Glutamatergic neuron (in vitro differentiated cells): ENCODE results near the gene ANKH. TPM values are rescaled to one million over a fixed set of nuclear protein-coding genes. Genes with fewer than 3 reads are reported as not detected.

Experiments
- DNase-seq: peaks from one replicate; pipeline ENCODE4 v3.0.0; 2022
- H3K27ac Mint-ChIP-seq: one replicate; pipeline ENCODE4 v1.8.0; 2020; ENCODE audit warnings: mild to moderate bottlenecking, mixed read lengths, inconsistent platforms; ENCODE audit not compliant: unreplicated experiment
- H3K27me3 Mint-ChIP-seq: one replicate; pipeline ENCODE4 v1.8.0; 2020; ENCODE audit warnings: mild to moderate bottlenecking, moderate library complexity, mixed read lengths, inconsistent platforms; ENCODE audit not compliant: unreplicated experiment
- H3K36me3 Mint-ChIP-seq: one replicate; pipeline ENCODE4 v1.8.0; 2020; ENCODE audit warnings: mild to moderate bottlenecking, mixed read lengths, inconsistent platforms; ENCODE audit not compliant: unreplicated experiment
- H3K4me1 Mint-ChIP-seq: one replicate; pipeline ENCODE4 v1.8.0; 2020; ENCODE audit warnings: mild to moderate bottlenecking, low read depth, mixed read lengths, inconsistent platforms; ENCODE audit not compliant: unreplicated experiment
- H3K4me3 Mint-ChIP-seq: one replicate; pipeline ENCODE4 v1.8.0; 2020; ENCODE audit warnings: mild to moderate bottlenecking, mixed read lengths, inconsistent platforms; ENCODE audit not compliant: unreplicated experiment
- H3K9me3 Mint-ChIP-seq: one replicate; pipeline ENCODE4 v1.8.0; 2020; ENCODE audit warnings: mild to moderate bottlenecking, moderate library complexity, mixed read lengths, inconsistent platforms; ENCODE audit not compliant: unreplicated experiment
- CTCF ChIP-seq: fragments of 200-600 bp; sonication (generic); IDR thresholded peaks from one replicate; pipeline ENCODE4 v1.5.0; 2021; ENCODE audit not compliant: partially characterized antibody, unreplicated experiment
- total RNA-seq: library from RNA; stranded (reverse); fragmentation: NEBNext Ultra II Directional; extraction: Animal tissue kit (Norgen Biotek cat#: 25700); gene quantifications from one replicate; pipeline ENCODE4 v1.2.1, GENCODE V29; 2021; ENCODE audit not compliant: unreplicated experiment

ANKH gene
- total RNA-seq, 1 donor from 2014 or later, result 83.3 TPM

- Mint-ChIP-seq H3K9me3 (no peaks in the 10 kb centered on the region), H3K27me3 (peaks cover 3% of the 10 kb centered on the region), H3K27ac (no peak overlapping the region), H3K4me3 (no peak overlapping the region), H3K36me3 (peaks cover 3% of the 10 kb centered on the region), H3K4me1 (peaks cover 9% of the 10 kb centered on the region)
- no peak for DNase-seq
- no peak for TF ChIP-seq CTCF
Measured at GRCh38 chr5:14793851-14794250, 77.7 kb downstream of the ANKH start.

- Mint-ChIP-seq H3K4me3 (no peak overlapping the region), H3K4me1 (peaks cover 9% of the 10 kb centered on the region), H3K36me3 (peaks cover 3% of the 10 kb centered on the region), H3K9me3 (no peaks in the 10 kb centered on the region), H3K27ac (no peak overlapping the region), H3K27me3 (peaks cover 4% of the 10 kb centered on the region)
- no peak for DNase-seq
- no peak for TF ChIP-seq CTCF
Measured at GRCh38 chr5:14790911-14791310, 80.7 kb downstream of the ANKH start.

- H3K4me3 Mint-ChIP-seq, result no peak overlapping the region
Measured at GRCh38 chr5:14790220-14790619, 81.4 kb downstream of the ANKH start.

GRCh38 chr5:14787801-14788579, 83.6 kb downstream of the ANKH start:
- H3K4me1 Mint-ChIP-seq, result no peaks in the 10 kb centered on the region
- no peak overlapping the region for H3K27ac Mint-ChIP-seq
- peaks cover 17% of the 10 kb centered on the region for H3K36me3 Mint-ChIP-seq
- TF ChIP-seq CTCF, result no peak
- DNase-seq, result no peak
- no peak overlapping the region for H3K4me3 Mint-ChIP-seq
- H3K9me3 Mint-ChIP-seq, result no peaks in the 10 kb centered on the region
- H3K27me3 Mint-ChIP-seq, result peaks cover 6% of the 10 kb centered on the region

More at GRCh38 chr5:14790220-14790619, 81.4 kb downstream of the ANKH start:
- DNase-seq, result no peak
- TF ChIP-seq CTCF, result no peak
- no peaks in the 10 kb centered on the region for H3K9me3 Mint-ChIP-seq
- peaks cover 9% of the 10 kb centered on the region for H3K4me1 Mint-ChIP-seq
- no peak overlapping the region for H3K27ac Mint-ChIP-seq
- H3K27me3 Mint-ChIP-seq, result peaks cover 4% of the 10 kb centered on the region
- H3K36me3 Mint-ChIP-seq, result peaks cover 6% of the 10 kb centered on the region

- no peak for DNase-seq
Measured at GRCh38 chr5:14783691-14784090, 87.9 kb downstream of the ANKH start.

More at GRCh38 chr5:14783691-14784090, 87.9 kb downstream of the ANKH start:
- H3K4me3 Mint-ChIP-seq, result no peak overlapping the region
- H3K9me3 Mint-ChIP-seq, result no peaks in the 10 kb centered on the region
- TF ChIP-seq CTCF, result no peak
- H3K4me1 Mint-ChIP-seq, result peaks cover 6% of the 10 kb centered on the region
- no peak overlapping the region for H3K27ac Mint-ChIP-seq
- H3K36me3 Mint-ChIP-seq, result peaks cover 21% of the 10 kb centered on the region
- peaks cover 6% of the 10 kb centered on the region for H3K27me3 Mint-ChIP-seq
